PC-9 (cell line): Measurements from ENCODE around the gene TTC23. TPM values are rescaled to one million over a fixed set of nuclear protein-coding genes. Genes with fewer than 3 reads are reported as not detected.

Experiments
- BruUV-seq: library from RNA; stranded (reverse); fragments of 400-500 nt; replicated peaks from 2 replicates; lab custom pipeline; 2021; lab: Mats Ljungman, UMichigan
- CTCF ChIA-PET: fragments of 300-600 bp; sonication (Branson Sonifier 250); formaldehyde crosslinking; loops from one replicate; lab custom pipeline; 2022; ENCODE audit warnings: antibody characterized with exemption; lab: Charles Lee
- POLR2A ChIA-PET: fragments of 300-600 bp; sonication (Branson Sonifier 250); formaldehyde crosslinking; loops from one replicate; lab custom pipeline; 2022; ENCODE audit warnings: antibody characterized with exemption; ENCODE audit not compliant: unreplicated experiment; lab: Charles Lee
- DNase-seq, 2 experiments: peaks; one replicate each; pipeline versions ENCODE4 v3.0.0 to v3.0.0-alpha.2; 2015 to 2022; ENCODE audit warnings: mixed read lengths in 1 of 2
- H2AFZ ChIP-seq: fragments of 200-600 bp; sonication (generic); 2 replicates; pipeline ENCODE4 v1.8.1; 2017; ENCODE audit warnings: antibody characterized with exemption
- H3F3A ChIP-seq: fragments of 200-600 bp; sonication (generic); 2 replicates; pipeline ENCODE4 v1.8.1; 2017; ENCODE audit warnings: antibody characterized with exemption, mild to moderate bottlenecking, low read depth; ENCODE audit not compliant: insufficient read depth
- H3K27ac ChIP-seq: fragments of 200-600 bp; sonication (generic); 2 replicates; pipeline ENCODE4 v1.6.1; 2016; ENCODE audit warnings: mixed run types
- H3K27me3 ChIP-seq: fragments of 200-600 bp; sonication (generic); 2 replicates; pipeline ENCODE4 v1.6.1; 2016; ENCODE audit warnings: low read depth, mixed run types; ENCODE audit not compliant: insufficient read depth
- H3K36me3 ChIP-seq: fragments of 200-600 bp; sonication (generic); 2 replicates; pipeline ENCODE4 v1.6.1; 2016; ENCODE audit warnings: low read depth, mixed run types
- H3K4me1 ChIP-seq: fragments of 200-600 bp; sonication (generic); replicated peaks from 2 replicates; pipeline ENCODE4 v1.6.1; 2016; ENCODE audit warnings: mixed run types; ENCODE audit not compliant: insufficient read depth
- H3K4me2 ChIP-seq: fragments of 200-600 bp; sonication (generic); 2 replicates; pipeline ENCODE4 v1.6.1; 2017; ENCODE audit warnings: mixed run types
- H3K4me3 ChIP-seq: fragments of 200-600 bp; sonication (generic); 2 replicates; pipeline ENCODE4 v1.6.1; 2016; ENCODE audit warnings: mixed run types
- H3K79me2 ChIP-seq: fragments of 200-600 bp; sonication (generic); 2 replicates; pipeline ENCODE4 v1.6.1; 2017; ENCODE audit warnings: low read depth, mixed run types
- H3K9me2 ChIP-seq: fragments of 200-600 bp; sonication (generic); 2 replicates; pipeline ENCODE4 v1.8.1; 2017; ENCODE audit warnings: mild to moderate bottlenecking; ENCODE audit not compliant: insufficient read depth
- H3K9me3 ChIP-seq: fragments of 200-600 bp; sonication (generic); 2 replicates; pipeline ENCODE4 v1.8.1; 2016; ENCODE audit warnings: low read depth; ENCODE audit not compliant: insufficient read depth
- H4K20me1 ChIP-seq: fragments of 200-600 bp; sonication (generic); 2 replicates; pipeline ENCODE4 v1.8.1; 2017; ENCODE audit not compliant: insufficient read depth
- CTCF ChIP-seq: fragments of 200-600 bp; sonication (generic); conservative IDR thresholded peaks from 2 replicates; pipeline ENCODE4 v1.6.1; 2017; ENCODE audit warnings: mixed run types, antibody characterized with exemption, mild to moderate bottlenecking, moderate library complexity
- EZH2 ChIP-seq: fragments of 200-600 bp; sonication (generic); IDR thresholded peaks from 2 replicates; pipeline ENCODE4 v1.8.0; 2017; ENCODE audit warnings: antibody characterized with exemption, low read depth
- intact Hi-C: fragments of 100-400 bp; cut with micrococcal nuclease; formaldehyde crosslinking; loops from one replicate; pipeline ENCODE4 v1.10.0; 2022; ENCODE audit not compliant: unreplicated experiment
- total RNA-seq: library from RNA; stranded (reverse); gene quantifications from 2 replicates; pipeline ENCODE4 v1.2.3, GENCODE V29; 2021

The TTC23 gene
- total RNA-seq, 1 experiment from 2014 or later = 18.4 TPM

GRCh38 chr15:99153026-99153535, 96.3 kb downstream of the TTC23 start:
- BruUV-seq = no TSS peak
- H4K20me1 ChIP-seq = no peaks in the 10 kb centered on the region
- no peak overlapping the region for H3K4me3 ChIP-seq
- H3K27ac ChIP-seq = no peak overlapping the region
- no peaks in the 10 kb centered on the region for H3K9me2 ChIP-seq
- H3K4me1 ChIP-seq = no peaks in the 10 kb centered on the region
- intact Hi-C loops = no loop called here
- no peaks in the 10 kb centered on the region for H3K79me2 ChIP-seq
- H3K27me3 ChIP-seq = no peaks in the 10 kb centered on the region
- POLR2A ChIA-PET = no interaction called here
- H3K4me2 ChIP-seq = no peak overlapping the region
- H2AFZ ChIP-seq = no peak overlapping the region
- DNase-seq = no peak
- H3F3A ChIP-seq = no peaks in the 10 kb centered on the region
- CTCF ChIA-PET = no interaction called here
- H3K36me3 ChIP-seq = no peaks in the 10 kb centered on the region
- H3K9me3 ChIP-seq = no peaks in the 10 kb centered on the region
- TF ChIP-seq EZH2 = no peak
- TF ChIP-seq CTCF = no peak

- CTCF ChIA-PET = no interaction called here
- no TSS peak for BruUV-seq
- no peaks in the 10 kb centered on the region for H3K9me3 ChIP-seq
- H3K4me2 ChIP-seq = no peak overlapping the region
- no peak overlapping the region for H3K4me3 ChIP-seq
- H2AFZ ChIP-seq = no peak overlapping the region
- no peaks in the 10 kb centered on the region for H3F3A ChIP-seq
- H4K20me1 ChIP-seq = no peaks in the 10 kb centered on the region
- intact Hi-C loops = no loop called here
- no peaks in the 10 kb centered on the region for H3K9me2 ChIP-seq
- H3K4me1 ChIP-seq = no peaks in the 10 kb centered on the region
- no peak for DNase-seq
- POLR2A ChIA-PET = no interaction called here
- no peaks in the 10 kb centered on the region for H3K79me2 ChIP-seq
- no peaks in the 10 kb centered on the region for H3K36me3 ChIP-seq
- H3K27ac ChIP-seq = no peak overlapping the region
- no peaks in the 10 kb centered on the region for H3K27me3 ChIP-seq
- TF ChIP-seq EZH2 (no peak), CTCF (no peak)
These were observed 98.2 kb downstream of the TTC23 start for GRCh38 chr15:99151156-99151555.

DNA sequence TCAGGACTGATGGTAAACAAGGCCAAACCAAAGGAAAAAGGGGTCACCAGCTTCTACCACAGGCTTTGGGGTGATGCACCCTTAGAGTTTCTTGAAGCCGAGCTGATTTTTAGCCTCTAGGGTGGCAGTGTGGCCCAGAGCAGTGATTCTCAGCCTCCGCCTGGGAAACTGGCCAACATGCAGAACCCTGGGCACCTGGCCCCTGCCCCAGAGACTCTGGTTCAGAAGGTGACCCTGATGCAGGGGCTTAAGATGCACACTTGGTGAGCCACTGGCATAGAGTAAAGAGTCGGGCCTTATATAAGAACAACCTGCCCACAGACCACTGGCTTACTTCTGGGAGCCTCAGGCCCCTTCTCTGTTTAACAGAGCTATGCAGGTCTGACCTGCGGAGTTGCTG, 100.0 kb downstream of the TTC23 start:
- Histone ChIP-seq H3K36me3 (no peaks in the 10 kb centered on the region), H3K4me3 (no peak overlapping the region), H3K4me2 (no peak overlapping the region), H3F3A (no peaks in the 10 kb centered on the region), H4K20me1 (no peaks in the 10 kb centered on the region), H3K27me3 (no peaks in the 10 kb centered on the region), H3K9me3 (no peaks in the 10 kb centered on the region), H3K27ac (no peak overlapping the region), H3K79me2 (no peaks in the 10 kb centered on the region), H3K4me1 (no peaks in the 10 kb centered on the region), H2AFZ (no peak overlapping the region), H3K9me2 (no peaks in the 10 kb centered on the region)
- TF ChIP-seq CTCF = no peak
- no peak for TF ChIP-seq EZH2
- intact Hi-C loops = no loop called here
- no TSS peak for BruUV-seq
- ChIA-PET POLR2A (no interaction called here), CTCF (no interaction called here)
- DNase-seq = no peak
